Keratinocyte (primary cell): ENCODE data around the gene S100P.

Experiments
- CTCF ChIP-seq, 3 experiments: IDR thresholded peaks in 1 of 3; conservative IDR thresholded peaks in 1 of 3; optimal IDR thresholded peaks in 1 of 3; 2 replicates in 2 of 3; 3 replicates in 1 of 3; pipeline versions ENCODE3 to v1.5.1; 2011; ENCODE audit warnings: low read length in 3 of 3, mild to moderate bottlenecking in 3 of 3, moderate library complexity in 2 of 3, control low read depth in 1 of 3, inconsistent platforms in 1 of 3; ENCODE audit not compliant: insufficient read depth in 2 of 3; ENCODE audit errors: extremely low read depth in 1 of 3
- EZH2 ChIP-seq: IDR thresholded peaks from one replicate; pipeline ENCODE4 v1.6.1; 2012; ENCODE audit warnings: inconsistent platforms, mild to moderate bottlenecking, low read length, moderate library complexity

- TF ChIP-seq EZH2 (no peak), CTCF (optimal IDR thresholded peaks at IDR 0.05 in 1 of 3, IDR thresholded peaks at IDR 0.05 in 1 of 3, conservative IDR thresholded peaks at IDR 0.05 in 1 of 3; ENCODE audit: extremely low read depth in 1 of 3, insufficient read depth in 2 of 3, low read length in 3 of 3) (no peak)
These were observed 35.5 kb upstream of the S100P start for GRCh38 chr4:6658209-6658595.
